Prostate gland (tissue), 2 donors: ENCODE results near the gene PPP1CB. TPM values are rescaled to one million over a fixed set of nuclear protein-coding genes. Genes with fewer than 3 reads are reported as not detected.

Experiments used
- DNase-seq: peaks from one replicate; pipeline ENCODE4 v3.0.0-alpha.2; 2019; ENCODE audit warnings: low spot score
- H3K27ac ChIP-seq, 2 donors: fragments of 200-600 bp; sonication (generic); 2 replicates each; pipeline ENCODE4 v1.5.1; 2017 to 2019
- H3K27me3 ChIP-seq: fragments of 200-600 bp; sonication (generic); replicated peaks from 2 replicates; pipeline ENCODE4 v1.5.1; 2019; ENCODE audit not compliant: insufficient read depth
- H3K36me3 ChIP-seq, 2 donors: fragments of 200-600 bp; sonication (generic); 1 replicate in 1 of 2; 2 replicates in 1 of 2; pipeline versions ENCODE4 v1.5.1 to v1.8.1; 2017 to 2019
- H3K4me1 ChIP-seq: fragments of 200-600 bp; sonication (generic); replicated peaks from 2 replicates; pipeline ENCODE4 v1.5.1; 2019
- H3K4me3 ChIP-seq, 2 donors: fragments of 200-600 bp; sonication (generic); 2 replicates each; pipeline ENCODE4 v1.5.1; 2017 to 2019
- H3K9me3 ChIP-seq: fragments of 200-600 bp; sonication (generic); 2 replicates; pipeline ENCODE4 v1.5.1; 2017
- CTCF ChIP-seq, 4 experiments: fragments of 200-600 bp in 2 of 4; fragments of 450-650 bp in 2 of 4; sonication (generic) in 2 of 4; IDR thresholded peaks; 1 replicate in 3 of 4; 2 replicates in 1 of 4; pipeline ENCODE4 v1.5.1; 2016 to 2019; ENCODE audit warnings: antibody characterized with exemption in 4 of 4, mild to moderate bottlenecking in 2 of 4, moderate library complexity in 2 of 4
- POLR2A ChIP-seq: fragments of 450-650 bp; IDR thresholded peaks from one replicate; pipeline ENCODE4 v1.6.1; 2016; ENCODE audit warnings: antibody characterized with exemption, mild to moderate bottlenecking
- POLR2AphosphoS5 ChIP-seq: sonication (generic); formaldehyde crosslinking; IDR thresholded peaks from one replicate; pipeline ENCODE4 v1.6.1; 2017; ENCODE audit warnings: antibody characterized with exemption
- WGBS: methylation state at CpG from one replicate; pipeline ENCODE4 v1.1.5; 2018; 5-methylcytosine and 5-hydroxymethylcytosine counted together
- intact Hi-C: fragments of 100-400 bp; cut with DNase I; formaldehyde crosslinking; loops from one replicate; pipeline ENCODE4 v1.14.2; 2022
- total RNA-seq, 2 donors: library from RNA; depleted of rRNA; stranded (reverse); fragments of >200 nt; gene quantifications; one replicate each; pipeline ENCODE4 v1.1.0, GENCODE V29; 2016

The PPP1CB gene
- total RNA-seq, 2 donors from 2014 or later, result 177 to 260 TPM

DNA sequence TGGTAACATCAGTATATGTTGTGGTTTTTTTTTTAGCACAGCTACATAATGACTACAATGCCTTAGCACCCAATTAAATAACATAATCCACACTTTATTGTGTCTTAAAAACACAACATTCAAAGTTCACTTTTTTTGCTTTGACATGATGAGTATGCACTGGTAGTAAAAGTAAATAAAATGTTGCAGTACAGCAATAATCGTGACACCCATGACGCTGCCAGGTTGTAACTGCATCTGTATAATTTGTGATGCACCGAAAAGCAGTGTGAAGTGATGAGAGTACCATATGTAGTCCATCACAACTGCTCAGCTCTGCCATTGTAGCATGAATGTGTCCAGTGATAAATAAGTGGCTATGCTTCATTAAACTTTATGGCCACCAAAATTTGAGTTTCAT, 15.7 kb downstream of the PPP1CB start:
- Histone ChIP-seq H3K27ac (no peak overlapping the region), H3K27me3 (no peaks in the 10 kb centered on the region), H3K4me3 (no peak overlapping the region), H3K4me1 (peaks cover 4% of the 10 kb centered on the region), H3K36me3 (no peaks in the 10 kb centered on the region), H3K9me3 (no peaks in the 10 kb centered on the region)
- intact Hi-C loops, result no loop called here
- no peak for DNase-seq
- 38% methylated on average over 3 of the region's 3 CpGs for WGBS
- TF ChIP-seq POLR2A (no peak), POLR2AphosphoS5 (no peak), CTCF (IDR thresholded peaks at IDR 0.05) (no peak)

DNA sequence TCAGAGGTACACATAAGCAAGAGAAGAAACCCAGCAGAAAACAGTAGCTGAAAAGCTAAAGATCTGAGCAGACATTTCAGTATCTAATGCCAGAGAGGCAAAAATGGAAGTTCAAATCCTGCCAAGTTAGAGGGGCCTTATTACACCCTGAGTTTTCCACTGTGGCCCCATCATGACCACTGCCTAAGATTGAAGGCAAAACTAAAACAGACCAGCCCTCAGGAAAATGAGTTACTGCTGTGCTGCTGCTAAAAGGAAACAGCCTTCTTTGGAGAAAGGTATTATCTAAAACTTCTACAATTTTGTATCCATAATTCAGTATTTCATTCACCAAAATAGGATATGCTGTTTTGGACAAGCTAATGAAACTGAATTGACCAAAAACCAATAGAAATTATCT, 16.8 kb downstream of the PPP1CB start:
- Histone ChIP-seq H3K4me3 (no peak overlapping the region), H3K36me3 (no peaks in the 10 kb centered on the region), H3K27me3 (no peaks in the 10 kb centered on the region), H3K9me3 (no peaks in the 10 kb centered on the region), H3K27ac (no peak overlapping the region), H3K4me1 (peaks cover 8% of the 10 kb centered on the region)
- no peak for DNase-seq
- TF ChIP-seq CTCF (IDR thresholded peaks at IDR 0.05), result no peak
- no peak for TF ChIP-seq POLR2AphosphoS5
- no peak for TF ChIP-seq POLR2A
- intact Hi-C loops, result no loop called here

DNA sequence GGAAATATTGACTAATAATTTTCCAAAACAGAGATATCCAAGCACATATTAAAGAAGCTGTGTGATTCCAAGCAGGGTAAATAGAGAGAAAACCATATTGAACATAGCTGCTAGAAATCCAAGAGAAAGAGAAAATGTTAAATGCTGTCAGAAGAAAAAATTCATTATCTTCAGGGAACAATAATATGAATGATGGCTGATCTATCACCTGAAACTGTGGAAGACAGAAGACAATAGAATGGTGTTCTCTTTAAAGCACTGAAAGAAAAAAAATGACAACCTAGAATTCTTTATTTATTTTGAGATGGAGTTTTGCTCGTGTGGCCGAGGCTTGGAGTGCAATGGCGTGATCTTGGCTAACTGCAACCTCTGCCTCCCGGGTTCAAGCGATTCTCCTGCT, 17.3 kb downstream of the PPP1CB start:
- Histone ChIP-seq H3K36me3 (no peaks in the 10 kb centered on the region), H3K9me3 (no peaks in the 10 kb centered on the region), H3K4me1 (peaks cover 4% of the 10 kb centered on the region), H3K27ac (no peak overlapping the region), H3K27me3 (no peaks in the 10 kb centered on the region), H3K4me3 (no peak overlapping the region)
- no peak for TF ChIP-seq CTCF (IDR thresholded peaks at IDR 0.05)
- no peak for TF ChIP-seq POLR2A
- no peak for TF ChIP-seq POLR2AphosphoS5
- WGBS, result 90% methylated on average over 5 of the region's 5 CpGs
- intact Hi-C loops, result no loop called here
- no peak for DNase-seq

GRCh38 chr2:28772351-28772750, 20.7 kb downstream of the PPP1CB start:
- Histone ChIP-seq H3K27me3 (no peaks in the 10 kb centered on the region), H3K36me3 (no peaks in the 10 kb centered on the region), H3K4me1 (peaks cover 8% of the 10 kb centered on the region), H3K9me3 (no peaks in the 10 kb centered on the region), H3K4me3 (no peak overlapping the region), H3K27ac (no peak overlapping the region)
- WGBS, result 56% methylated on average over 2 of the region's 2 CpGs
- DNase-seq, result no peak
- intact Hi-C loops, result no loop called here
- TF ChIP-seq POLR2A, result no peak
- no peak for TF ChIP-seq CTCF (IDR thresholded peaks at IDR 0.05)
- TF ChIP-seq POLR2AphosphoS5, result no peak

DNA sequence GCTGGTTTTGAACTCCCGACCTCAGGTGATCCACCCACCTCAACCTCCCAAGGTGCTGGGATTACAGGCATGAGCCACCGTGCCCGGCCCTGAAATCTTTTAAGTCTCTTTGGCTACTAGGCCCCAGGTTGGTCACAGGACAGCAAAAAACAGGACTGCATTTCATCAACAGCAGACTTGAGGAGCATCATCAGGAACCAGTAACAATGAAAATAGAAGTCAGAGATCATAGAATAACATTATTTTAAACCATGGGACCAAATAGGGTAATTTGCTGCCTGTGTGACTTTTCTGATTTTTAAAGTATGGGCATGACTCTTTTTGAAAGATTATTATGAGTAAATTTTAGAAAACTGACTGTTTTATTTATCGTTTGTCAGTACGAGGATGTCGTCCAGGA, 24.8 kb downstream of the PPP1CB start:
- H3K27ac ChIP-seq, result no peak overlapping the region
- H3K36me3 ChIP-seq, result no peaks in the 10 kb centered on the region
- intact Hi-C loops, result no loop called here
- TF ChIP-seq CTCF (IDR thresholded peaks at IDR 0.05) (no peak), POLR2A (no peak), POLR2AphosphoS5 (no peak)
- 84% methylated on average over 6 of the region's 6 CpGs for WGBS
- no peak overlapping the region for H3K4me3 ChIP-seq
- H3K9me3 ChIP-seq, result no peaks in the 10 kb centered on the region
- no peaks in the 10 kb centered on the region for H3K27me3 ChIP-seq
- DNase-seq, result no peak
- peaks cover 8% of the 10 kb centered on the region for H3K4me1 ChIP-seq
